ENCODE data around the gene FZD8. TPM values are rescaled to one million over a fixed set of nuclear protein-coding genes. Genes with fewer than 3 reads are reported as not detected.

The FZD8 gene
- polyA plus RNA-seq, 1 donor (not counting 4 experiments of a cell fraction or from before 2014, with no cell fraction given) = 1.5 TPM

DNA sequence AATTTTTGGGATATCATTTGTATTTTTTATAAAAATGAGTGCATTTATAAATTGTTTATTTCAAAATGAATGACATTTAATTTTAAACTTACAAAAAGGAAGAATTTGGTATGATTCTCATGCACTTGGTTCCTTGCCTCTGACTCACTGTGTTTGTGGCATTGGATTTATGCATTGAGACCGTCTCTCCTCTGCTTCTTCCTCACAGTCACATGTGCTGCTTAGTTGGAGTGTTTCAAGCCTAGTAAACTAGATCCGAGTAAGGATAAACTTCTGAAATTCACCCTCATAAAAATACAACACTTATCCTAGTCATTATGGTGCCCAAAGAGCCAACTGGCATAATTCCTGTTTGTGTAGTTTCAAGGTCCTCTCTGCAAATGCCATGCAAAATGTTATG is 19.1 kb upstream of the FZD8 start:
- FAIRE-seq = no peak
- Histone ChIP-seq H3K79me2 (ENCODE audit: control insufficient read depth, insufficient read depth, low read length) (no peaks in the 10 kb centered on the region), H3K4me2 (ENCODE audit: control insufficient read depth, extremely low read depth, insufficient read depth, low read depth, low read length) (no peak overlapping the region)

DNA sequence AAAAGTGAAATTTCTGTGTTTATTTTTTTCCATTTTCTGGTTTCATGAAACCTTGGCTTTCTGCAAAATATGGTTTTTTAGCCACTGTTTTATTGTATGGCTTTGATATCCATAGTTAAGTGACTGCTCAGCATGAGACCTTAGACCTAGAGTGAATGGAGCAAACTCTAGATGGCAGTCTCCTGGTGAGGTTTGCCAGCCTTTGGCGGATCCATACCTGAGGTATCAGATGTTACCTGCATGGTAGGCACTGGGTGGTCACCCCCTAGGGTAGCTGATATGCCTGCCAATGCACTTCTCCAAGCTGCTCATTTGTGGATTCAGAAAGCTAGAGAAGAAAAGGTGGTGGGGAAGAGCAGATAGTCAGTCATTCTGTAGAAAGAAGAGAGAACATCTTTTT is 17.4 kb upstream of the FZD8 start:
- Histone ChIP-seq H3K27me3 (ENCODE audit: control insufficient read depth, extremely low read depth, insufficient read depth, low read length) (no peaks in the 10 kb centered on the region), H3K9me3 (ENCODE audit: control insufficient read depth, low read depth, low read length) (no peaks in the 10 kb centered on the region), H3K4me2 (ENCODE audit: control insufficient read depth, extremely low read depth, insufficient read depth, low read depth, low read length) (no peak overlapping the region), H4K20me1 (ENCODE audit: control insufficient read depth, extremely low read depth, insufficient read depth, low read length) (no peaks in the 10 kb centered on the region), H3K79me2 (ENCODE audit: control insufficient read depth, insufficient read depth, low read length) (no peaks in the 10 kb centered on the region), H3K4me1 (ENCODE audit: control insufficient read depth, extremely low read depth, insufficient read depth, low read length) (no peaks in the 10 kb centered on the region), H3K9ac (ENCODE audit: control insufficient read depth, extremely low read depth, insufficient read depth, low read length) (no peak overlapping the region), H3K36me3 (ENCODE audit: control insufficient read depth in 2 of 2, extremely low read depth in 1 of 2, insufficient read depth in 2 of 2, low read length in 2 of 2) (no peaks in the 10 kb centered on the region), H3K4me3 (ENCODE audit: control insufficient read depth in 2 of 3, extremely low read depth in 1 of 3, insufficient read depth in 2 of 3, low read depth in 1 of 3, low read length in 3 of 3) (no peak overlapping the region), H3K9me1 (ENCODE audit: control insufficient read depth, extremely low read depth, insufficient read depth, low read length) (no peaks in the 10 kb centered on the region), H3K27ac (ENCODE audit: control insufficient read depth, insufficient read depth, low read length) (no peak overlapping the region), H2AFZ (ENCODE audit: control insufficient read depth, low read length) (no peak overlapping the region)
- dilution Hi-C loops (cut with MboI; ENCODE audit: extremely low pct_ligation_motif_present, low sequenced_read_pairs) = no loop called here
- no peak for TF ChIP-seq EZH2 (IDR thresholded peaks at IDR 0.05; ENCODE audit: low read length)
- TF ChIP-seq, protein P1, sequence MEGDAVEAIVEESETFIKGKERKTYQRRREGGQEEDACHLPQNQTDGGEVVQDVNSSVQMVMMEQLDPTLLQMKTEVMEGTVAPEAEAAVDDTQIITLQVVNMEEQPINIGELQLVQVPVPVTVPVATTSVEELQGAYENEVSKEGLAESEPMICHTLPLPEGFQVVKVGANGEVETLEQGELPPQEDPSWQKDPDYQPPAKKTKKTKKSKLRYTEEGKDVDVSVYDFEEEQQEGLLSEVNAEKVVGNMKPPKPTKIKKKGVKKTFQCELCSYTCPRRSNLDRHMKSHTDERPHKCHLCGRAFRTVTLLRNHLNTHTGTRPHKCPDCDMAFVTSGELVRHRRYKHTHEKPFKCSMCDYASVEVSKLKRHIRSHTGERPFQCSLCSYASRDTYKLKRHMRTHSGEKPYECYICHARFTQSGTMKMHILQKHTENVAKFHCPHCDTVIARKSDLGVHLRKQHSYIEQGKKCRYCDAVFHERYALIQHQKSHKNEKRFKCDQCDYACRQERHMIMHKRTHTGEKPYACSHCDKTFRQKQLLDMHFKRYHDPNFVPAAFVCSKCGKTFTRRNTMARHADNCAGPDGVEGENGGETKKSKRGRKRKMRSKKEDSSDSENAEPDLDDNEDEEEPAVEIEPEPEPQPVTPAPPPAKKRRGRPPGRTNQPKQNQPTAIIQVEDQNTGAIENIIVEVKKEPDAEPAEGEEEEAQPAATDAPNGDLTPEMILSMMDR (optimal IDR thresholded peaks at IDR 0.05 in 1 of 3, IDR thresholded peaks at IDR 0.05 in 1 of 3, conservative IDR thresholded peaks at IDR 0.05 in 1 of 3; ENCODE audit: extremely low read depth in 1 of 3, insufficient read depth in 2 of 3, low read length in 3 of 3) = no peak
- DNase-seq (ENCODE audit: low read depth, low spot score) (no peak), FAIRE-seq (no peak)

More for the DNA sequence above, 19.1 kb upstream of the FZD8 start:
- dilution Hi-C loops (cut with MboI; ENCODE audit: extremely low pct_ligation_motif_present, low sequenced_read_pairs) = no loop called here
- Histone ChIP-seq H3K4me3 (ENCODE audit: control insufficient read depth in 2 of 3, extremely low read depth in 1 of 3, insufficient read depth in 2 of 3, low read depth in 1 of 3, low read length in 3 of 3) (no peak overlapping the region), H3K27ac (ENCODE audit: control insufficient read depth, insufficient read depth, low read length) (no peak overlapping the region), H3K9me1 (ENCODE audit: control insufficient read depth, extremely low read depth, insufficient read depth, low read length) (no peaks in the 10 kb centered on the region), H3K9me3 (ENCODE audit: control insufficient read depth, low read depth, low read length) (no peaks in the 10 kb centered on the region), H3K36me3 (ENCODE audit: control insufficient read depth in 2 of 2, extremely low read depth in 1 of 2, insufficient read depth in 2 of 2, low read length in 2 of 2) (no peaks in the 10 kb centered on the region), H3K27me3 (ENCODE audit: control insufficient read depth, extremely low read depth, insufficient read depth, low read length) (no peaks in the 10 kb centered on the region), H2AFZ (ENCODE audit: control insufficient read depth, low read length) (no peak overlapping the region), H3K4me1 (ENCODE audit: control insufficient read depth, extremely low read depth, insufficient read depth, low read length) (no peaks in the 10 kb centered on the region), H3K9ac (ENCODE audit: control insufficient read depth, extremely low read depth, insufficient read depth, low read length) (no peak overlapping the region), H4K20me1 (ENCODE audit: control insufficient read depth, extremely low read depth, insufficient read depth, low read length) (no peaks in the 10 kb centered on the region)
- TF ChIP-seq, protein P1 (optimal IDR thresholded peaks at IDR 0.05 in 1 of 3, IDR thresholded peaks at IDR 0.05 in 1 of 3, conservative IDR thresholded peaks at IDR 0.05 in 1 of 3; ENCODE audit: extremely low read depth in 1 of 3, insufficient read depth in 2 of 3, low read length in 3 of 3) = no peak
- no peak for TF ChIP-seq EZH2 (IDR thresholded peaks at IDR 0.05; ENCODE audit: low read length)
- DNase-seq (ENCODE audit: low read depth, low spot score) = no peak

Measured in keratinocyte (primary cell).